Endothelial cell of umbilical vein (primary cell): Measurements from ENCODE around the gene MRPL16. TPM values are rescaled to one million over a fixed set of nuclear protein-coding genes. Genes with fewer than 3 reads are reported as not detected.
"Not testable (repeated sequence)": the region's sequence is repeated elsewhere in the genome, so short reads cannot be mapped to it uniquely, and the experiment has no call there.

ENCODE experiments used
- BruUV-seq: library from RNA; stranded (reverse); fragments of 400-500 nt; replicated peaks from 2 replicates; lab custom pipeline; 2021; lab: Mats Ljungman, UMichigan
- CTCF ChIA-PET: fragments of 300-600, 350-600 bp; sonication (Branson Sonifier 250); formaldehyde crosslinking; loops from one replicate; lab custom pipeline; 2021; ENCODE audit warnings: antibody characterized with exemption, inconsistent platforms; lab: Charles Lee
- POLR2A ChIA-PET: fragments of 300-600, 350-600 bp; sonication (Branson Sonifier 250); formaldehyde crosslinking; loops from one replicate; lab custom pipeline; 2021; ENCODE audit warnings: antibody characterized with exemption, inconsistent platforms; lab: Charles Lee
- DNase-seq: peaks from one replicate; pipeline ENCODE4 v3.0.0-alpha.2; 2011; ENCODE audit warnings: low read depth, low spot score
- FAIRE-seq: peaks from 2 replicates; lab custom pipeline; 2011; peaks lifted over from hg19 to GRCh38; lab: Jason Lieb, UNC
- H2AFZ ChIP-seq: 2 replicates; pipeline ENCODE4 v1.6.0; 2012; ENCODE audit warnings: low read depth, low read length, control low read depth, inconsistent platforms
- H3K27ac ChIP-seq: 2 replicates; pipeline ENCODE4 v1.5.1; 2011; ENCODE audit warnings: low read depth, mild to moderate bottlenecking, control low read depth, low read length, moderate library complexity; ENCODE audit not compliant: insufficient read depth
- H3K27me3 ChIP-seq, 2 experiments: 2 replicates each; pipeline versions ENCODE4 v1.6.0 to v1.6.1; 2011; ENCODE audit warnings: low read length in 2 of 2, mixed read lengths in 1 of 2; ENCODE audit not compliant: control insufficient read depth in 2 of 2, insufficient read depth in 2 of 2
- H3K36me3 ChIP-seq, 2 experiments: 2 replicates in 1 of 2; 3 replicates in 1 of 2; pipeline ENCODE4 v1.5.1; 2011; ENCODE audit warnings: low read length in 2 of 2, mild to moderate bottlenecking in 1 of 2, moderate library complexity in 1 of 2; ENCODE audit not compliant: control insufficient read depth in 2 of 2, insufficient read depth in 2 of 2; ENCODE audit errors: extremely low read depth in 1 of 2
- H3K4me1 ChIP-seq: 3 replicates; pipeline ENCODE4 v1.5.1; 2011; ENCODE audit warnings: mild to moderate bottlenecking, low read length; ENCODE audit not compliant: control insufficient read depth, insufficient read depth; ENCODE audit errors: extremely low read depth
- H3K4me2 ChIP-seq: 2 replicates; pipeline ENCODE4 v1.6.1; 2011; ENCODE audit warnings: low read length, control low read depth, mixed read lengths; ENCODE audit not compliant: insufficient read depth
- H3K4me3 ChIP-seq, 3 experiments: fragments of 200-600 bp in 1 of 3; sonication (generic), shearing (Covaris generic) in 1 of 3; replicated peaks in 1 of 3; 2 replicates each; pipeline ENCODE4 v1.5.1; 2011 to 2016; ENCODE audit warnings: control low read depth in 3 of 3, low read length in 3 of 3, mild to moderate bottlenecking in 2 of 3, inconsistent platforms in 1 of 3, low read depth in 1 of 3, moderate library complexity in 1 of 3; ENCODE audit not compliant: insufficient read depth in 1 of 3
- H3K79me2 ChIP-seq: 2 replicates; pipeline ENCODE4 v1.6.0; 2012; ENCODE audit warnings: low read length, inconsistent platforms; ENCODE audit not compliant: control insufficient read depth, insufficient read depth
- H3K9ac ChIP-seq: replicated peaks from 2 replicates; pipeline ENCODE3; 2011; ENCODE audit warnings: low read length, control low read depth; ENCODE audit not compliant: insufficient read depth; ENCODE audit errors: extremely low read depth
- H3K9me1 ChIP-seq: replicated peaks from 3 replicates; pipeline ENCODE4 v1.6.0; 2011; ENCODE audit warnings: mild to moderate bottlenecking, low read length; ENCODE audit not compliant: control insufficient read depth, insufficient read depth; ENCODE audit errors: extremely low read depth
- H3K9me3 ChIP-seq: replicated peaks from 2 replicates; pipeline ENCODE4 v1.5.1; 2012; ENCODE audit warnings: low read length, inconsistent platforms; ENCODE audit not compliant: control insufficient read depth, insufficient read depth
- H4K20me1 ChIP-seq: replicated peaks from 2 replicates; pipeline ENCODE3; 2011; ENCODE audit warnings: mild to moderate bottlenecking, low read length; ENCODE audit not compliant: control insufficient read depth, insufficient read depth; ENCODE audit errors: extremely low read depth
- CTCF ChIP-seq, 2 donors: IDR thresholded peaks; 1 replicate in 1 of 2; 2 replicates in 1 of 2; pipeline ENCODE4 v1.5.1; 2011; ENCODE audit warnings: low read length in 2 of 2, mild to moderate bottlenecking in 2 of 2, moderate library complexity in 2 of 2, control low read depth in 1 of 2, inconsistent platforms in 1 of 2, low read depth in 1 of 2; ENCODE audit not compliant: insufficient read depth in 1 of 2; ENCODE audit errors: extremely low read depth in 1 of 2
- EZH2 ChIP-seq: IDR thresholded peaks from 2 replicates; pipeline ENCODE4 v1.6.1; 2012; ENCODE audit warnings: borderline replicate concordance, low read depth, mild to moderate bottlenecking, moderate library complexity, low read length, inconsistent platforms; ENCODE audit not compliant: severe bottlenecking
- FOS ChIP-seq: IDR thresholded peaks from 2 replicates; pipeline ENCODE4 v1.6.1; 2011; ENCODE audit warnings: mild to moderate bottlenecking, low read length, moderate library complexity, borderline replicate concordance; ENCODE audit not compliant: insufficient read depth
- GATA2 ChIP-seq: IDR thresholded peaks from 2 replicates; pipeline ENCODE4 v1.7.0; 2011; ENCODE audit warnings: low read depth, mild to moderate bottlenecking, moderate library complexity, mixed read lengths, low read length; ENCODE audit not compliant: insufficient read length, insufficient read depth
- JUN ChIP-seq: IDR thresholded peaks from 2 replicates; pipeline ENCODE4 v1.6.1; 2011; ENCODE audit warnings: borderline replicate concordance, low read depth; ENCODE audit not compliant: insufficient read length, insufficient read depth
- MAX ChIP-seq: IDR thresholded peaks from 2 replicates; pipeline ENCODE4 v1.6.1; 2011; ENCODE audit not compliant: insufficient read depth, insufficient read length
- MYC ChIP-seq: IDR thresholded peaks from one replicate; pipeline ENCODE4 v1.6.1; 2011; ENCODE audit warnings: mild to moderate bottlenecking, low read depth, low read length
- POLR2A ChIP-seq: IDR thresholded peaks from 2 replicates; pipeline ENCODE4 v1.6.1; 2012; ENCODE audit warnings: low read depth, mild to moderate bottlenecking, control low read depth, low read length
- POLR2AphosphoS5 ChIP-seq: IDR thresholded peaks from 2 replicates; pipeline ENCODE4 v1.6.1; 2012; ENCODE audit warnings: low read depth, mild to moderate bottlenecking, control low read depth, low read length, moderate library complexity; ENCODE audit not compliant: insufficient read depth
- dilution Hi-C: fragments of 300-500 bp; cut with MboI; formaldehyde crosslinking; loops from one replicate; pipeline ENCODE4 v1.15.0; 2019; ENCODE audit warnings: low sequenced_read_pairs; ENCODE audit not compliant: extremely low pct_ligation_motif_present
- intact Hi-C: fragments of 100-400 bp; cut with micrococcal nuclease; formaldehyde crosslinking; loops from one replicate; pipeline ENCODE4 v1.10.0; 2022
- polyA plus RNA-seq, 4 experiments: library from polyadenylated mRNA; depleted of rRNA in 3 of 4; stranded (reverse) in 3 of 4; unstranded in 1 of 4; fragments of >200 nt; gene quantifications; 2 replicates each; pipeline versions ENCODE4 v1.2.1 to v1.2.3, GENCODE V29; 2011 to 2012; ENCODE audit warnings: missing spikeins in 1 of 4
- total RNA-seq: library from RNA; stranded (reverse); gene quantifications from 2 replicates; pipeline ENCODE4 v1.2.3, GENCODE V29; 2021

The MRPL16 gene
- total and polyA plus RNA-seq, 2 donors (not counting 3 experiments of a cell fraction or from before 2014, with no cell fraction given): 63.9 to 84.0 TPM

GRCh38 chr11:59854871-59855270, 44.3 kb upstream of the MRPL16 start:
- BruUV-seq: no TSS peak
- CTCF ChIA-PET: no interaction called here

DNA sequence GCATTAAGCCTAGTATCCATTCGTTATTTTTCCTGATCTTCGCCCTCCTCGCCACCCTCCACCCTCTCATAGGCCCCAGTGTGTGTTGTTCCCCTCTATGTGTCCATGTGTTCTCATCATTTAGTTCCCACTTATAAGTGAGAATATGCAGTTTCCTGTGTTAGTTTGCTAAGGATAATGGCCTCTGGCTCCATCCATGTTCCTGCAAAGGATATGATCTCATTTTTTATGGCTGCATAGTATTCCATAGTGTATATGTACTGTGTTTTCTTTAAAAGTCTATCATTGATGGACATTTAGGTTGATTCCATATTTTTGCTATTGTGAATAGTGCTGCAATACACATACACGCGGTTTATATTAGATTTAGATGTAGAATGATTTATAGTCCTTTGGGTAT, 40.8 kb upstream of the MRPL16 start:
- H3K4me2 ChIP-seq, DNase-seq, H3K9me3 ChIP-seq, H3K9ac ChIP-seq, BruUV-seq, intact Hi-C loops, H3K27me3 ChIP-seq, FAIRE-seq, H3K4me3 ChIP-seq, H3K36me3 ChIP-seq, CTCF ChIA-PET, H3K79me2 ChIP-seq, H3K9me1 ChIP-seq, H3K27ac ChIP-seq, H3K4me1 ChIP-seq, H4K20me1 ChIP-seq, dilution Hi-C loops, H2AFZ ChIP-seq, POLR2A ChIA-PET: not testable (repeated sequence)

More at GRCh38 chr11:59854871-59855270, 44.3 kb upstream of the MRPL16 start:
- H3K79me2 ChIP-seq: no peaks in the 10 kb centered on the region
- H3K4me1 ChIP-seq: peaks cover 14% of the 10 kb centered on the region
- H4K20me1 ChIP-seq: no peaks in the 10 kb centered on the region
- no peak overlapping the region for H3K9ac ChIP-seq
- H3K4me3 ChIP-seq: no peak overlapping the region
- intact Hi-C loops (no loop called here), dilution Hi-C loops (no loop called here)
- H3K27me3 ChIP-seq: no peaks in the 10 kb centered on the region
- TF ChIP-seq JUN (no peak), CTCF (IDR thresholded peaks at IDR 0.05; ENCODE audit: extremely low read depth in 1 of 2, insufficient read depth in 1 of 2, low read depth in 1 of 2, low read length in 2 of 2) (no peak), POLR2AphosphoS5 (no peak), EZH2 (no peak), FOS (no peak), GATA2 (no peak), POLR2A (no peak), MAX (no peak), MYC (no peak)
- no peaks in the 10 kb centered on the region for H3K9me3 ChIP-seq
- H3K27ac ChIP-seq: no peak overlapping the region
- H3K4me2 ChIP-seq: no peak overlapping the region
- FAIRE-seq: no peak
- POLR2A ChIA-PET: no interaction called here
- no peaks in the 10 kb centered on the region for H3K36me3 ChIP-seq
- H2AFZ ChIP-seq: no peak overlapping the region
- DNase-seq: no peak
- H3K9me1 ChIP-seq: no peaks in the 10 kb centered on the region

DNA sequence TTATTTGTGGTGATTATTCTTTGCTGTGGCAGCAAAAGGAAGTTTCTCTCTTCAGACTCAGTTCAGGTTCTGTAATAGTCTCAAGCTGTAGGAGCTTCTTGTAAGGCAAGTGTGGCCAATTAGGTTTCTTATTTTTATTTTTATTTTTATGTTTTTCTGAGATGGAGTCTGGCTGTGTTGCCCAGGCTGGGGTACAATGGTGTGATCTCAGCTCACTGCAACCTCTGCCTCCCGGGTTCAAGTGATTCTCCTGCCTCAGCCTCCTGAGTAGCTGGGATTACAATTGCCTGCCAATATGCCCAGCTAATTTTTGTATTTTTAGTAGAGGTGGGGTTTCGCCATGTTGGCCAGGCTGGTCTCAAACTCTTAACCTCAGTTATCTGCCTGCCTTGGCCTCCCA, 39.0 kb upstream of the MRPL16 start:
- H3K36me3 ChIP-seq, H3K27me3 ChIP-seq, H4K20me1 ChIP-seq, H3K79me2 ChIP-seq, BruUV-seq, H3K4me3 ChIP-seq, FAIRE-seq, H3K27ac ChIP-seq, POLR2A ChIA-PET, intact Hi-C loops, dilution Hi-C loops, H3K4me2 ChIP-seq, H2AFZ ChIP-seq, H3K4me1 ChIP-seq, H3K9ac ChIP-seq, DNase-seq, H3K9me3 ChIP-seq, H3K9me1 ChIP-seq: not testable (repeated sequence)
- CTCF ChIA-PET: interaction anchor here (2.9 kb wide), 1 partner anchor 70 kb away, joined by 11 read pairs; no protein-coding TSS in a partner anchor
